Neural progenitor cell (in vitro differentiated cells): ENCODE data around the gene INPP5K. TPM values are rescaled to one million over a fixed set of nuclear protein-coding genes. Genes with fewer than 3 reads are reported as not detected.
A peak's percentile ranks its signal among the peaks of the same experiment; 100 is the strongest.

Experiments
- DNase-seq: peaks from one replicate; pipeline ENCODE4 v3.0.0-alpha.2; 2016; ENCODE audit warnings: low spot score
- H2AFZ ChIP-seq: fragments of 200-600 bp; sonication (generic); replicated peaks from 2 replicates; pipeline ENCODE4 v1.6.1; 2016; ENCODE audit warnings: antibody characterized with exemption
- H3F3A ChIP-seq: fragments of 200-600 bp; sonication (generic); 2 replicates; pipeline ENCODE4 v1.6.1; 2016; ENCODE audit warnings: antibody characterized with exemption, low read depth
- H3K27ac ChIP-seq: fragments of 200-600 bp; sonication (generic); 2 replicates; pipeline ENCODE4 v1.5.1; 2016; ENCODE audit warnings: mild to moderate bottlenecking
- H3K27me3 ChIP-seq: fragments of 200-600 bp; sonication (generic); 2 replicates; pipeline ENCODE4 v1.6.1; 2016; ENCODE audit warnings: mild to moderate bottlenecking, moderate library complexity
- H3K36me3 ChIP-seq: fragments of 200-600 bp; sonication (generic); 2 replicates; pipeline ENCODE4 v1.5.1; 2016
- H3K4me1 ChIP-seq: fragments of 200-600 bp; sonication (generic); 2 replicates; pipeline ENCODE4 v1.6.1; 2016; ENCODE audit warnings: mixed run types
- H3K4me2 ChIP-seq: fragments of 200-600 bp; sonication (generic); 2 replicates; pipeline ENCODE4 v1.6.1; 2016
- H3K4me3 ChIP-seq: fragments of 200-600 bp; sonication (generic); 2 replicates; pipeline ENCODE4 v1.5.1; 2016
- H3K79me2 ChIP-seq: fragments of 200-600 bp; sonication (generic); 2 replicates; pipeline ENCODE4 v1.6.1; 2016; ENCODE audit warnings: low read depth
- H3K9ac ChIP-seq: fragments of 200-600 bp; sonication (generic); 2 replicates; pipeline ENCODE4 v1.6.1; 2016
- H3K9me3 ChIP-seq: fragments of 200-600 bp; sonication (generic); 2 replicates; pipeline ENCODE4 v1.5.1; 2016; ENCODE audit warnings: low read depth
- H4K20me1 ChIP-seq: fragments of 200-600 bp; sonication (generic); 2 replicates; pipeline ENCODE4 v1.6.1; 2016; ENCODE audit warnings: low read depth
- H3K27ac Mint-ChIP-seq: 3 replicates; pipeline ENCODE4 v1.8.0; 2021; ENCODE audit warnings: mixed read lengths
- H3K27me3 Mint-ChIP-seq: 2 replicates; pipeline ENCODE4 v1.8.0; 2022; ENCODE audit warnings: low read depth, mild to moderate bottlenecking, inconsistent platforms, moderate library complexity, mixed read lengths; ENCODE audit not compliant: insufficient read depth
- H3K36me3 Mint-ChIP-seq: 3 replicates; pipeline ENCODE4 v1.8.0; 2021; ENCODE audit warnings: mixed read lengths
- H3K4me1 Mint-ChIP-seq: 3 replicates; pipeline ENCODE4 v1.8.0; 2021; ENCODE audit warnings: mixed read lengths
- H3K4me3 Mint-ChIP-seq: 3 replicates; pipeline ENCODE4 v1.8.0; 2021; ENCODE audit warnings: mild to moderate bottlenecking, moderate library complexity, mixed read lengths
- H3K9me3 Mint-ChIP-seq: 3 replicates; pipeline ENCODE4 v1.8.0; 2020; ENCODE audit warnings: mixed read lengths
- EZH2 ChIP-seq: fragments of 200-600 bp; sonication (generic); IDR thresholded peaks from 2 replicates; pipeline ENCODE4 v1.6.1; 2017; ENCODE audit warnings: antibody characterized with exemption, mild to moderate bottlenecking, moderate library complexity
- EZH2phosphoT487 ChIP-seq: fragments of 200-600 bp; sonication (generic); IDR thresholded peaks from 2 replicates; pipeline ENCODE4 v1.6.1; 2017; ENCODE audit warnings: antibody characterized with exemption
- total RNA-seq: library from RNA; depleted of rRNA; stranded (reverse); fragments of >200 nt; gene quantifications from 2 replicates; pipeline ENCODE4 v1.2.3, GENCODE V29; 2015; ENCODE audit warnings: low replicate concordance
- TF ChIP-seq, protein P1 (sequence below): fragments of 200-600 bp; sonication (generic); IDR thresholded peaks from 2 replicates; pipeline ENCODE4 v1.5.1; 2017; ENCODE audit warnings: antibody characterized with exemption, mild to moderate bottlenecking

The INPP5K gene
- total RNA-seq, 1 donor from 2014 or later: 11.7 TPM

DNA sequence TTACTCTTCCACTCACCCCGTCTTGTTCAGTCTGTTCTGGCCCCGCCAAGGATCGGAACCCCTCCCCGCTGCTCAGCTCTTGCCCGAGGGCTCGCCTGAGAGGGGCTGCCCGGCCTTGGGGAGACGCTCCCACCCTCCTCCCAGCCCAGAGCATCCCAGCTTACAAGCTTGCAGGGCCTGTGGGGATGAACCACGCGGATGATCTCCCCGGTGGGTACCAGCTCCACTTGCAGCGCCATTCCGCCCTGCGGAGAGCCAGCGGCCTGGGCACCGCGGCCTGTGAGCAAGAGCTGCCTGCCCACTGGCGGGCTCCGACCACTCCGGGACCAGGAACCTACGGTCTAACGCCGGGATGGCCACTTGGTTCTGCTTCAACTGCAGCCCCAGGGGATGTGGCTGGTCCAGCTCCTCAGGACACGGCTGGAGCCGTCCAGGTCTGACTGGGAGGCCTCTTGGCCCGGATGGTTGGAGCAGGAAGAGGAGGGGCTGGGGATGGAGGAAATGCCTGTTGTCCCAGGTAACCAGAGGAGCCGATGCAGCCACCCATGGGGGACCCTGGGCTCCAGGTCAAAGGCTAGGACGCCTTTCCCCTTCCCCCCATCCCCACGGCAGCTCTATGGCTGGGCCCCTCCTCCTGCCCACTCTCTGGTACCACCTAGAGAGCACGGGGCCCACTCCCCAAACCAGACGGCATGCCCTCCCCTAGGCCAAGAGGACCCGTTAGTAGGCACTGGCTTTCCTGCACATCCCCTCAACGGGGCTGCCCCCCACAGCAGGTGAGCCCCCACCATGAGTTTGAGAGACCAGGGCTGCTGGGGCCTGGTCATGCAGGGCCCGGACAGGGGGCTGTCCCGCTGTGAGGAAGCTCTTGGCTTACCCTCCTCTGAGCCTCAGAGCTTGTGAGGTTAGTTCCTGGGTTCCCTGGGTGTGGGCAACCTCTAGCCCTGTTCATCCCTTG lies 23.9 kb downstream of the INPP5K start, which contains the start of gene MYO1C:
Gene MYO1C, minus strand, starts transcription at position 438 of the 958 bp plus-strand sequence. Its CDS starts 199 bp downstream, at position 239.
- Histone ChIP-seq H4K20me1 (peaks cover 23% of the 10 kb centered on the region), H3K9ac (no peak within 1 kb of the TSS), H3K9me3 (no peaks in the 10 kb centered on the region), H3K36me3 (no peaks in the 10 kb centered on the region), H3K4me3 (peak within 1 kb of the TSS; percentile 84), H3K79me2 (peaks cover 16% of the 10 kb centered on the region), H2AFZ (no peak within 1 kb of the TSS), H3K4me2 (peak within 1 kb of the TSS; percentile 91), H3K4me1 (peaks cover 11% of the 10 kb centered on the region), H3K27me3 (peaks cover 20% of the 10 kb centered on the region), H3K27ac (no peak within 1 kb of the TSS), H3F3A (peaks cover 34% of the 10 kb centered on the region)
- peaks cover 24% of the 10 kb centered on the region for H3K4me1 Mint-ChIP-seq
- peak within 1 kb of the TSS; percentile 87 for H3K27ac Mint-ChIP-seq
- peaks cover 6% of the 10 kb centered on the region for H3K27me3 Mint-ChIP-seq
- H3K36me3 Mint-ChIP-seq: no peaks in the 10 kb centered on the region
- TF ChIP-seq EZH2phosphoT487 (no peak), EZH2 (peak; percentile 23)
- TF ChIP-seq, protein P1, sequence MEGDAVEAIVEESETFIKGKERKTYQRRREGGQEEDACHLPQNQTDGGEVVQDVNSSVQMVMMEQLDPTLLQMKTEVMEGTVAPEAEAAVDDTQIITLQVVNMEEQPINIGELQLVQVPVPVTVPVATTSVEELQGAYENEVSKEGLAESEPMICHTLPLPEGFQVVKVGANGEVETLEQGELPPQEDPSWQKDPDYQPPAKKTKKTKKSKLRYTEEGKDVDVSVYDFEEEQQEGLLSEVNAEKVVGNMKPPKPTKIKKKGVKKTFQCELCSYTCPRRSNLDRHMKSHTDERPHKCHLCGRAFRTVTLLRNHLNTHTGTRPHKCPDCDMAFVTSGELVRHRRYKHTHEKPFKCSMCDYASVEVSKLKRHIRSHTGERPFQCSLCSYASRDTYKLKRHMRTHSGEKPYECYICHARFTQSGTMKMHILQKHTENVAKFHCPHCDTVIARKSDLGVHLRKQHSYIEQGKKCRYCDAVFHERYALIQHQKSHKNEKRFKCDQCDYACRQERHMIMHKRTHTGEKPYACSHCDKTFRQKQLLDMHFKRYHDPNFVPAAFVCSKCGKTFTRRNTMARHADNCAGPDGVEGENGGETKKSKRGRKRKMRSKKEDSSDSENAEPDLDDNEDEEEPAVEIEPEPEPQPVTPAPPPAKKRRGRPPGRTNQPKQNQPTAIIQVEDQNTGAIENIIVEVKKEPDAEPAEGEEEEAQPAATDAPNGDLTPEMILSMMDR: no peak
- peak; percentile 48 for DNase-seq
- no peaks in the 10 kb centered on the region for H3K9me3 Mint-ChIP-seq
- peak within 1 kb of the TSS; percentile 90 for H3K4me3 Mint-ChIP-seq

DNA sequence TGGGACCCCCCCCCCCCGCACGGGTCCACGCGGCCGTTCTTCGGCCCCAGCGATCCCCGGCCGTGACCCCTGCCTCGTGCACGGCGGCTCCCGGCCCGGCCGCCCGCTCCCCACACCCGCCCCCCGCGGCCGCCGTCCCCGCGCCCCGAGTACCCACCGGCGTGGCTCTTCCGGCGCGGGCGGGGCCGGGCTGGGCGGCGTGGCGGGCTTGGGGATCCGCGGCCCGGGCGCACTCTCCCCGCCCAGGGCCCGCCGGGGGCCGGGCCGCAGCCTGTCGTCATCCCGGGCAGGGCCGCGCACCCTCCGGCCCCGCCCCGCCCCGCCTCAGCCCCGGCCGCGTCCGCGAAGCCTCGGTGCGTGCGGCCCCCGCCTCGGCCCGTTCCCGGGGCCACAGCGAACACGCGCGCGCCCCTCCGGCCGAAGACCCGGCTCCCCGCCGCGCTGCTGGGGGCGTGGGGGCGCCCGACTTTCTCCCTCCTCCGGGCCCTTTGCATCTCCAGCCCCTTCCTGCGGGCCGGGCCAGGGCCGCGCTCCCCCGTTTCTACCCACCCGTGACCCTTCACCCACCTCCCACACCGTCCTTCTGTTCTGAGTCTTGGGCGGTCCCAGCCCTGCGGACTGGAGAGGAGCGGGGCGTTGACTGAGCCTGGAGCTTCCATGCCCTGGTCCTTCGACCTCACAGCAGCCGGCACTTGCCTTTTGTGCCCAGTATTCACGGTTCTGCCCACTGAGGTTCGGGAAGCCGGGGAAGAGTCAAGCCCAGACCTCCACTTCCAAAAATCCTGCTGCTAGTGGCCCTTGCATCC lies 24.8 kb downstream of the INPP5K start:
- peaks cover 14% of the 10 kb centered on the region for H3K4me1 ChIP-seq
- DNase-seq: peak; percentile 77
- no peaks in the 10 kb centered on the region for H3K9me3 Mint-ChIP-seq
- peaks cover 24% of the 10 kb centered on the region for H4K20me1 ChIP-seq
- H3K27me3 Mint-ChIP-seq: peaks cover 7% of the 10 kb centered on the region
- no peaks in the 10 kb centered on the region for H3K36me3 Mint-ChIP-seq
- H3K9me3 ChIP-seq: no peaks in the 10 kb centered on the region
- peaks cover 28% of the 10 kb centered on the region for H3K27me3 ChIP-seq
- peak overlapping the region; percentile 81 for H2AFZ ChIP-seq
- peak overlapping the region; percentile 87 for H3K27ac Mint-ChIP-seq
- TF ChIP-seq EZH2phosphoT487 (no peak), EZH2 (no peak)
- TF ChIP-seq, protein P1: no peak
- peak overlapping the region; percentile 90 for H3K4me3 Mint-ChIP-seq
- peak overlapping the region; percentile 84 for H3K4me3 ChIP-seq
- H3K4me2 ChIP-seq: peak overlapping the region; percentile 91
- no peak overlapping the region for H3K9ac ChIP-seq
- peaks cover 29% of the 10 kb centered on the region for H3K4me1 Mint-ChIP-seq
- H3K27ac ChIP-seq: no peak overlapping the region
- peaks cover 42% of the 10 kb centered on the region for H3F3A ChIP-seq
- H3K36me3 ChIP-seq: no peaks in the 10 kb centered on the region
- H3K79me2 ChIP-seq: peaks cover 16% of the 10 kb centered on the region

DNA sequence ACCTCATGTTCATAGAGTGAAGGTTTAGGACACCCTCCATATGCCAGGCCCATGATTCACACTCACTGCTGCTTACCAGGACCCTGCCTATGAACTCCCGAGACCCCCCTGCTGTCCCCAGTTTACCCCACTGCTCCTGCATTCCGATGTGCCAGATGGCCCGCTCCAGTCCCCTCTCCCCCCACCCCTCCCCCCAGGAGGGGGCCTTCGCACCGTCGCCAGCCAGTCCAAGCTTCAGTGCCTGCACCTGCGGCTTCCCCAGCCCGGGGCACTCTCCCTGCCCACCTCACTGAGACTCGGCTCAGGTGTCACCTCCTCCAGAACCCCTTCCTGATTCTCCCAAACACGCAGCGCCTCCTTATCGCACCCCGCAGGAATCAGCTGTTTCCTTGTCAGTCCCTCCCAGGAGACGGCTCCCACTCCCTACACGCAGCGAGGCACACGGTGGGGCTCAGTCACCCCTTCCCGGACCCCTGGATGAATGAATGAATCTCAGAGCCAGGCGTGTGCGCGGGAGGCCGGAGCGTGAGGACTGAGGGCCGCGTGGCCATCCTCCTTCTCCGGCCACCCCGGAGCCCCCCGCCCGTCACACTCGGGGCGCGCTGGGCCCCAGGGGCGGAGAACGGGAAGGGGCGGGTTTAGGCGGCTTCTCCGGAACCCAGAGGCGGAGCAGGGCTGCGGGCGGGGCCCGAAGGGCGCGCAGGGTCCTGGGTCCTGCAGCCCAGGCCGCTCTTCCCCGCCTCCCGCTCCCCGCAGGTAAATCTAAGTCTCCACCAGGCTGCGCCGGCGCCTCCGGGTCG lies 25.6 kb downstream of the INPP5K start:
- peaks cover 50% of the 10 kb centered on the region for H3F3A ChIP-seq
- H3K4me3 ChIP-seq: peak overlapping the region; percentile 84
- Mint-ChIP-seq H3K27me3 (peaks cover 7% of the 10 kb centered on the region), H3K36me3 (no peaks in the 10 kb centered on the region), H3K4me1 (peaks cover 29% of the 10 kb centered on the region), H3K4me3 (peak overlapping the region; percentile 80), H3K27ac (peak overlapping the region; percentile 1), H3K9me3 (no peaks in the 10 kb centered on the region)
- H3K9ac ChIP-seq: peak overlapping the region; percentile 28
- H3K9me3 ChIP-seq: no peaks in the 10 kb centered on the region
- no peak for TF ChIP-seq EZH2phosphoT487
- TF ChIP-seq, protein P1: no peak
- TF ChIP-seq EZH2: no peak
- H3K4me2 ChIP-seq: peak overlapping the region; percentile 91
- peaks cover 37% of the 10 kb centered on the region for H3K27me3 ChIP-seq
- DNase-seq: peak; percentile 84
- H3K27ac ChIP-seq: no peak overlapping the region
- H2AFZ ChIP-seq: peak overlapping the region; percentile 81
- peaks cover 16% of the 10 kb centered on the region for H3K79me2 ChIP-seq
- peaks cover 14% of the 10 kb centered on the region for H3K4me1 ChIP-seq
- peaks cover 26% of the 10 kb centered on the region for H4K20me1 ChIP-seq
- no peaks in the 10 kb centered on the region for H3K36me3 ChIP-seq
